ENCODE results near the gene NR3C2. TPM values are rescaled to one million over a fixed set of nuclear protein-coding genes. Genes with fewer than 3 reads are reported as not detected.

Gene NR3C2
- total and polyA plus RNA-seq, 2 of the 4 experiments (the other 2 are of a cell fraction): 1.1 to 2.3 TPM

GRCh38 chr4:148081745-148082144, 360.5 kb downstream of the NR3C2 start:
- DNase-seq (no peak), ATAC-seq (ENCODE audit: low read depth) (no peak)
- intact Hi-C loops (cut with micrococcal nuclease) (no loop called here), dilution Hi-C loops (cut with HindIII; ENCODE audit: low sequenced_read_pairs, unreplicated experiment) (no loop called here), in situ Hi-C loops (cut with MboI; ENCODE audit: low sequenced_read_pairs) (no loop called here)
- no peak overlapping the region for H3K4me2 ChIP-seq (ENCODE audit: low read depth, low read length)
- no peak overlapping the region for H3K23ac ChIP-seq (ENCODE audit: low read depth, low read length)
- H2BK120ac ChIP-seq (ENCODE audit: low read depth, low read length): no peak overlapping the region
- H3K36me3 ChIP-seq (ENCODE audit: control insufficient read depth, insufficient read depth, low read length): peaks cover 15% of the 10 kb centered on the region
- no peaks in the 10 kb centered on the region for H4K20me1 ChIP-seq (ENCODE audit: insufficient read depth, low read length)
- H2AK9ac ChIP-seq (replicated peaks; ENCODE audit: low read depth, low read length, poor library complexity): no peak overlapping the region
- no peak overlapping the region for H4K91ac ChIP-seq (ENCODE audit: insufficient read depth, low read depth, low read length)
- no peak overlapping the region for H3K56ac ChIP-seq (ENCODE audit: extremely low read depth, insufficient read depth, low read length)
- no TSS peak for BruUV-seq (replicated peaks)
- H3K9me1 ChIP-seq (ENCODE audit: insufficient read depth, low read length): no peaks in the 10 kb centered on the region
- no peak overlapping the region for H3K27ac ChIP-seq (ENCODE audit: insufficient read depth, low read length)
- no peak overlapping the region for H2AK5ac ChIP-seq (ENCODE audit: low read depth, low read length)
- no peak overlapping the region for H2AFZ ChIP-seq (replicated peaks; ENCODE audit: low read length, poor library complexity)
- no peak overlapping the region for H3K9ac ChIP-seq (ENCODE audit: low read depth, low read length)
- peaks cover 6% of the 10 kb centered on the region; the same call in 1 of the 2 replicates for H3K9me3 ChIP-seq (ENCODE audit: control insufficient read depth, insufficient read depth, low read length)
- ChIA-PET CTCF (no interaction called here), POLR2A (ENCODE audit: unreplicated experiment) (no interaction called here)
- no peaks in the 10 kb centered on the region for H3K4me1 ChIP-seq (ENCODE audit: control insufficient read depth, insufficient read depth, low read length)
- no peak overlapping the region for H3K18ac ChIP-seq (ENCODE audit: low read depth, low read length)
- H3K79me1 ChIP-seq (ENCODE audit: low read depth in 1 of 2, low read length in 2 of 2): no peaks in the 10 kb centered on the region
- no CpG with 5 or more reads among the region's 3 CpGs for WGBS, 2 experiments (ENCODE audit: extremely low coverage in 2 of 2, insufficient read length in 1 of 2)
- no peak overlapping the region for H2BK15ac ChIP-seq (ENCODE audit: low read depth, low read length)
- no peak overlapping the region for H4K8ac ChIP-seq (ENCODE audit: low read depth in 2 of 2, low read length in 2 of 2)
- H2BK20ac ChIP-seq (ENCODE audit: low read depth, low read length): no peak overlapping the region
- H3K4ac ChIP-seq (ENCODE audit: low read depth, low read length): no peak overlapping the region
- no peak for TF ChIP-seq CEBPB (IDR thresholded peaks at IDR 0.05; ENCODE audit: low read depth, low read length)
- TF ChIP-seq ELK1 (IDR thresholded peaks at IDR 0.05; ENCODE audit: borderline replicate concordance, low read depth, low read length): no peak
- no peak for TF ChIP-seq USF2 (IDR thresholded peaks at IDR 0.05; ENCODE audit: low read depth, low read length)
- TF ChIP-seq RFX5 (IDR thresholded peaks at IDR 0.05; ENCODE audit: low read depth, low read length): no peak
- no peak for TF ChIP-seq POLR2A (IDR thresholded peaks at IDR 0.05; ENCODE audit: low read depth, low read length)
- TF ChIP-seq RCOR1 (IDR thresholded peaks at IDR 0.05; ENCODE audit: insufficient replicate concordance, low read length): no peak
- TF ChIP-seq CTCF (conservative IDR thresholded peaks at IDR 0.05; ENCODE audit: low read depth, low read length): no peak
- no peak for TF ChIP-seq BHLHE40 (IDR thresholded peaks at IDR 0.05; ENCODE audit: low read depth, low read length)
- TF ChIP-seq NFE2L2 (IDR thresholded peaks at IDR 0.05; ENCODE audit: low read depth, low read length): no peak
- TF ChIP-seq SMC3 (IDR thresholded peaks at IDR 0.05; ENCODE audit: low read depth, low read length): no peak
- TF ChIP-seq MXI1 (IDR thresholded peaks at IDR 0.05; ENCODE audit: borderline replicate concordance, low read depth, low read length): no peak
- no peak for TF ChIP-seq MAZ (IDR thresholded peaks at IDR 0.05; ENCODE audit: borderline replicate concordance, low read depth, low read length)
- H3K14ac ChIP-seq (replicated peaks; ENCODE audit: low read depth, low read length): no peak overlapping the region
- no peaks in the 10 kb centered on the region for H3K27me3 ChIP-seq (ENCODE audit: control insufficient read depth, insufficient read depth, low read length)
- H4K5ac ChIP-seq (ENCODE audit: low read depth, low read length): no peak overlapping the region
- H2BK5ac ChIP-seq (ENCODE audit: low read depth, low read length, poor library complexity, severe bottlenecking): no peak overlapping the region
- no peak overlapping the region for H3K4me3 ChIP-seq (ENCODE audit: insufficient read depth, low read depth, low read length)

Data from IMR-90 (cell line).